PFSK-1 (cell line): ENCODE data around the gene TTL.

Source experiments
- FOXP2 ChIP-seq: optimal IDR thresholded peaks from 2 replicates; pipeline ENCODE3; 2011; ENCODE audit warnings: borderline replicate concordance, control low read depth, inconsistent platforms; ENCODE audit not compliant: insufficient read depth; ENCODE audit errors: extremely low read length, extremely low read depth
- POLR2AphosphoS5 ChIP-seq: IDR thresholded peaks from 2 replicates; pipeline ENCODE4 v1.6.1; 2012; ENCODE audit warnings: low read depth, mild to moderate bottlenecking, control low read depth, low read length, moderate library complexity
- SIN3A ChIP-seq: IDR thresholded peaks from 2 replicates; pipeline ENCODE4 v1.6.1; 2012; ENCODE audit warnings: mild to moderate bottlenecking, low read length, moderate library complexity, borderline replicate concordance; ENCODE audit not compliant: insufficient read depth
- TAF1 ChIP-seq: IDR thresholded peaks from 2 replicates; pipeline ENCODE4 v1.6.1; 2012; ENCODE audit warnings: low read length, control low read depth, borderline replicate concordance; ENCODE audit not compliant: insufficient read depth
- TF ChIP-seq, protein P1 (sequence below), 2 experiments: IDR thresholded peaks; 2 replicates each; pipeline versions ENCODE4 v1.6.1 to v1.8.0; 2011 to 2012; ENCODE audit warnings: low read depth in 2 of 2, low read length in 2 of 2, control low read depth in 1 of 2, inconsistent platforms in 1 of 2, mild to moderate bottlenecking in 1 of 2, moderate library complexity in 1 of 2; ENCODE audit not compliant: insufficient read depth in 1 of 2

The TTL gene

DNA sequence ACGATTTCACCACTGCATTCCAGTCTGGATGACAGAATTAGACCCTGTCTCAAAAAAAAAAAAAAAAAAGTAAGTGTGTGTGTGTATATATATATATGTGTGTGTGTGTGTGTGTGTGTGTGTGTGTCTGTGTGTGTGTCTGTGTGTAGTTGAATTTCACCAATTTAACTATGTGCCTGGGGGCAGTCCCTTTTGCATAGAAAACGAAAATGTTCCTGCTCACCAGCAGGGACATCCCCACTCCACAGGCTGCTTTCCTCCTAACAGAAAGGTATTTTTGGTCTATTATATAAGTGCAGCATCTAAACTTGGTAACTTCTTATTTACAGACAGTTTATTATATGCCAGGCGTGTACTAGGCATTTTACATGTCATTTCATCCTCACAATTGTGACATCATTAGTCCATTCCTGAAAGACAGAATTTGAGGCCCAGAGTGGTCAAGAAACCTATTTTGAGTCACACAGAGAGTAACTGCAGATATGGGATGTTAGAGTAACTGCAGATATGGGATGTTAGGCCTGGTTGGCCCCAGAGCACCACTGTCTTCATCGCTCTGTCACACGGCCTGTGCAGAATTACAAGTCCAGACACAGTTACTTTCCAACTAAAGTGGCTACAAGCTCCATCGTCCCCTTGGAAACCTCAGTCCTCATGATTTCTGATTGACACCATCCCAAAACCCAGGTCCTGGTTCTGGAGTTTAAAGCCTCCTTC is 9.3 kb upstream of the TTL start:
- TF ChIP-seq TAF1 = no peak
- TF ChIP-seq, protein P1, sequence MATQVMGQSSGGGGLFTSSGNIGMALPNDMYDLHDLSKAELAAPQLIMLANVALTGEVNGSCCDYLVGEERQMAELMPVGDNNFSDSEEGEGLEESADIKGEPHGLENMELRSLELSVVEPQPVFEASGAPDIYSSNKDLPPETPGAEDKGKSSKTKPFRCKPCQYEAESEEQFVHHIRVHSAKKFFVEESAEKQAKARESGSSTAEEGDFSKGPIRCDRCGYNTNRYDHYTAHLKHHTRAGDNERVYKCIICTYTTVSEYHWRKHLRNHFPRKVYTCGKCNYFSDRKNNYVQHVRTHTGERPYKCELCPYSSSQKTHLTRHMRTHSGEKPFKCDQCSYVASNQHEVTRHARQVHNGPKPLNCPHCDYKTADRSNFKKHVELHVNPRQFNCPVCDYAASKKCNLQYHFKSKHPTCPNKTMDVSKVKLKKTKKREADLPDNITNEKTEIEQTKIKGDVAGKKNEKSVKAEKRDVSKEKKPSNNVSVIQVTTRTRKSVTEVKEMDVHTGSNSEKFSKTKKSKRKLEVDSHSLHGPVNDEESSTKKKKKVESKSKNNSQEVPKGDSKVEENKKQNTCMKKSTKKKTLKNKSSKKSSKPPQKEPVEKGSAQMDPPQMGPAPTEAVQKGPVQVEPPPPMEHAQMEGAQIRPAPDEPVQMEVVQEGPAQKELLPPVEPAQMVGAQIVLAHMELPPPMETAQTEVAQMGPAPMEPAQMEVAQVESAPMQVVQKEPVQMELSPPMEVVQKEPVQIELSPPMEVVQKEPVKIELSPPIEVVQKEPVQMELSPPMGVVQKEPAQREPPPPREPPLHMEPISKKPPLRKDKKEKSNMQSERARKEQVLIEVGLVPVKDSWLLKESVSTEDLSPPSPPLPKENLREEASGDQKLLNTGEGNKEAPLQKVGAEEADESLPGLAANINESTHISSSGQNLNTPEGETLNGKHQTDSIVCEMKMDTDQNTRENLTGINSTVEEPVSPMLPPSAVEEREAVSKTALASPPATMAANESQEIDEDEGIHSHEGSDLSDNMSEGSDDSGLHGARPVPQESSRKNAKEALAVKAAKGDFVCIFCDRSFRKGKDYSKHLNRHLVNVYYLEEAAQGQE (IDR thresholded peaks at IDR 0.05; ENCODE audit: insufficient read depth in 1 of 2, low read depth in 2 of 2, low read length in 2 of 2) = no peak
- no peak for TF ChIP-seq SIN3A
- no peak for TF ChIP-seq FOXP2
- TF ChIP-seq POLR2AphosphoS5 = no peak

DNA sequence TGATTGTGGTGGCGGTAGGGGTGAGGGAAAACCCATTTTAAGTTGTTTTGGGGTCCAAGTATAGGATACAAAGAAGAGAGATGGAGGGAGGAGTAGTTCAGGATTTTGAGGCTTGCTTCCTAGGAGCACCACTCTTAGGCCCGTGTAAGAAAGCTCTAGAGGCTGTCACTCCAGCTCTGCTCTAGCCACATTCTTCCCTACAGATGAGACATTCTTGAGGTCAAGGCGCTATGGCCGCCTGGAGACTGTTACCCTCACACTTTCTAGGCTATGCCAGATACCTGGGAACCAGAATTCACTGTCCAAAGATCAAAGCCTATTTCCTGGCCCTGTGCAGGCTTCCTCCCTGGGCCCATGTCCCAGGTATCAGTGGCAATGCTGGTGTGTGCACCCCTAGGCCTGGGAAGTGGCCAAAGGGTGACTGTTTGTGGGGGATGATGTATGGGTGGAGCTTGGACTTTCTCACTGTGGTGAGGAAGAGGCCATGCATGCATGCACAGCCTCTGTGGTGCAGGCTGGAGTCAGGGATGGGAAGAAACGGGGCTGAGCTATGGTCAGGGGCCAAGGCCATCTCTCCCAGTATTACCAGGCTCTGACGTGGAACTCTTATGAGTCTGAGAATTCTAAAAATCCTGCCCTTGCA is 7.0 kb upstream of the TTL start:
- TF ChIP-seq SIN3A = no peak
- TF ChIP-seq TAF1 = no peak
- TF ChIP-seq, protein P1 (IDR thresholded peaks at IDR 0.05; ENCODE audit: insufficient read depth in 1 of 2, low read depth in 2 of 2, low read length in 2 of 2) = no peak
- no peak for TF ChIP-seq POLR2AphosphoS5
- no peak for TF ChIP-seq FOXP2

DNA sequence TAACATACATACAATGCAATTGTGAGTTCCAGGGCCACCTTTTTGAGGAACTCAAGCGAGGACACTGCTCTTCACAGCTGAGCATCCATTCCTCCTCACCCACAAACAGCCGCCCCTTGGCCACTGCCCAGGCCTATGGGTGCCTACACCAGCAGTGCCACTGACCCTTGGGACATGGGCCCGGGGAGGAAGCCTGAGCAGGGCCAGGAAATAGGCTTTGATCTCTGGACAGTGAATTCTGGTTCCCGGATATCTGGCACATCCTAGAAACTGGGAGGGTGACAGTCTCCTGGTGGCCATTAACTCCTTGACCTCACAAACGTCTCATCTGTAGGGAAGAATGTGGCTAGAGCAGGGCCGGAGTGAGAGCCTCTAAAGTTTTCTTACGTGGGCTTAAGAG is 5.5 kb upstream of the TTL start:
- TF ChIP-seq, protein P1 (IDR thresholded peaks at IDR 0.05; ENCODE audit: insufficient read depth in 1 of 2, low read depth in 2 of 2, low read length in 2 of 2) = no peak
- TF ChIP-seq SIN3A = no peak
- no peak for TF ChIP-seq POLR2AphosphoS5
- no peak for TF ChIP-seq FOXP2
- TF ChIP-seq TAF1 = no peak

DNA sequence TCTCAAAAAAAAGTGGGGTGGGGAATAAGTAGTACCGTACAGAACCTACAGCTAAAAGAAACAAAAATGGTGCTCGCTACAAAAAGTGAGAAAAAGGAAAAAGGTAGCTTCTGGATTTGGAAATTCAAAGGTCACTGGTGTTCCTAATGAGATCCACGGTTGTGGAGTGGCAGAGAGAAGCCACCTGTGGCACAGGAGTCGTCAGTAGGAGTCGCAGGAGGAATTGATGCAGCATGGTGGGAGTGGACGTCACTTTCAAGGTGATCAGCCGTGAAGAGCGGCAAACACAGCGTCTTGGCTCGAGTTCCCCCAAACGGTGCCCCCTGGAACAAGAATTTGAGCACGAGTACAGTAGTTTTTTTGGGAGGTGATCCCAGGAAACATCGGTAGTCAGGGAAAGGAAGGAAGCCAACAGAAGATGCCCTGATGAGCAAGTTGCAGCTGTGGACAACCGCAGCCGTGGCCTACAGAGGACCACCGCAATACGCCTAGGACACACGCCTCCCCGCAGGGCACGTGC is 1.4 kb upstream of the TTL start:
- TF ChIP-seq, protein P1 (IDR thresholded peaks at IDR 0.05; ENCODE audit: insufficient read depth in 1 of 2, low read depth in 2 of 2, low read length in 2 of 2) = no peak
- TF ChIP-seq POLR2AphosphoS5 (no peak), FOXP2 (no peak), SIN3A (no peak), TAF1 (no peak)
